ENCODE data around the gene PLEKHN1.
A peak's percentile ranks its signal among the peaks of the same experiment; 100 is the strongest.

Gene PLEKHN1

GRCh38 chr1:963301-963651 lies 3.0 kb upstream of the PLEKHN1 start:
- Histone ChIP-seq H3K4me1 (ENCODE audit: control insufficient read depth, insufficient read depth, low read length) (no peaks in the 10 kb centered on the region), H3K27me3 (ENCODE audit: control insufficient read depth, insufficient read depth, low read length) (peaks cover 7% of the 10 kb centered on the region), H3K9ac (ENCODE audit: low read length) (no peak overlapping the region), H3K36me3 (ENCODE audit: control insufficient read depth, insufficient read depth, low read length) (no peaks in the 10 kb centered on the region), H3K4me3 (ENCODE audit: low read length) (no peak overlapping the region), H3K27ac (ENCODE audit: low read depth, low read length) (no peak overlapping the region)

GRCh38 chr1:963746-964525 lies 2.3 kb upstream of the PLEKHN1 start:
- no peak overlapping the region for H3K4me3 ChIP-seq (ENCODE audit: low read length)
- no peak overlapping the region for H3K27ac ChIP-seq (ENCODE audit: low read depth, low read length)
- peaks cover 8% of the 10 kb centered on the region for H3K27me3 ChIP-seq (ENCODE audit: control insufficient read depth, insufficient read depth, low read length)
- H3K36me3 ChIP-seq (ENCODE audit: control insufficient read depth, insufficient read depth, low read length) = no peaks in the 10 kb centered on the region
- H3K9ac ChIP-seq (ENCODE audit: low read length) = no peak overlapping the region
- no peaks in the 10 kb centered on the region for H3K4me1 ChIP-seq (ENCODE audit: control insufficient read depth, insufficient read depth, low read length)

GRCh38 chr1:964691-965525 lies 1.4 kb upstream of the PLEKHN1 start:
- no peak overlapping the region for H3K9ac ChIP-seq (ENCODE audit: low read length)
- H3K4me1 ChIP-seq (ENCODE audit: control insufficient read depth, insufficient read depth, low read length) = no peaks in the 10 kb centered on the region
- no peak overlapping the region for H3K27ac ChIP-seq (ENCODE audit: low read depth, low read length)
- no peaks in the 10 kb centered on the region for H3K36me3 ChIP-seq (ENCODE audit: control insufficient read depth, insufficient read depth, low read length)
- no peak overlapping the region for H3K4me3 ChIP-seq (ENCODE audit: low read length)
- peaks cover 11% of the 10 kb centered on the region for H3K27me3 ChIP-seq (ENCODE audit: control insufficient read depth, insufficient read depth, low read length)

GRCh38 chr1:965526-966134 lies 652 bp upstream of the PLEKHN1 start:
- Histone ChIP-seq H3K27me3 (ENCODE audit: control insufficient read depth, insufficient read depth, low read length) (peaks cover 17% of the 10 kb centered on the region), H3K36me3 (ENCODE audit: control insufficient read depth, insufficient read depth, low read length) (no peaks in the 10 kb centered on the region), H3K4me1 (ENCODE audit: control insufficient read depth, insufficient read depth, low read length) (no peaks in the 10 kb centered on the region), H3K9ac (ENCODE audit: low read length) (no peak overlapping the region), H3K4me3 (ENCODE audit: low read length) (no peak overlapping the region), H3K27ac (ENCODE audit: low read depth, low read length) (no peak overlapping the region)

- Histone ChIP-seq H3K27ac (ENCODE audit: low read depth, low read length) (no peak overlapping the region), H3K9ac (ENCODE audit: low read length) (no peak overlapping the region), H3K27me3 (ENCODE audit: control insufficient read depth, insufficient read depth, low read length) (peaks cover 20% of the 10 kb centered on the region), H3K4me1 (ENCODE audit: control insufficient read depth, insufficient read depth, low read length) (no peaks in the 10 kb centered on the region), H3K36me3 (ENCODE audit: control insufficient read depth, insufficient read depth, low read length) (no peaks in the 10 kb centered on the region), H3K4me3 (ENCODE audit: low read length) (peak overlapping the region; percentile 78)
Measured at GRCh38 chr1:966704-967300, 520 bp downstream of the PLEKHN1 start.

- no peak overlapping the region for H3K27ac ChIP-seq (ENCODE audit: low read depth, low read length)
- H3K27me3 ChIP-seq (ENCODE audit: control insufficient read depth, insufficient read depth, low read length) = peaks cover 23% of the 10 kb centered on the region
- no peak overlapping the region for H3K4me3 ChIP-seq (ENCODE audit: low read length)
Measured at GRCh38 chr1:967466-968343, 1.4 kb downstream of the PLEKHN1 start.

GRCh38 chr1:969260-969855 lies 3.1 kb downstream of the PLEKHN1 start:
- Histone ChIP-seq H3K27ac (ENCODE audit: low read depth, low read length) (no peak overlapping the region), H3K4me3 (ENCODE audit: low read length) (no peak overlapping the region), H3K36me3 (ENCODE audit: control insufficient read depth, insufficient read depth, low read length) (no peaks in the 10 kb centered on the region), H3K9ac (ENCODE audit: low read length) (no peak overlapping the region), H3K27me3 (ENCODE audit: control insufficient read depth, insufficient read depth, low read length) (peaks cover 29% of the 10 kb centered on the region), H3K4me1 (ENCODE audit: control insufficient read depth, insufficient read depth, low read length) (no peaks in the 10 kb centered on the region)

More at GRCh38 chr1:967466-968343, 1.4 kb downstream of the PLEKHN1 start:
- no peak overlapping the region for H3K9ac ChIP-seq (ENCODE audit: low read length)
- H3K36me3 ChIP-seq (ENCODE audit: control insufficient read depth, insufficient read depth, low read length) = no peaks in the 10 kb centered on the region
- H3K4me1 ChIP-seq (ENCODE audit: control insufficient read depth, insufficient read depth, low read length) = no peaks in the 10 kb centered on the region

GRCh38 chr1:970242-970972 lies 4.1 kb downstream of the PLEKHN1 start:
- Histone ChIP-seq H3K27me3 (ENCODE audit: control insufficient read depth, insufficient read depth, low read length) (peaks cover 29% of the 10 kb centered on the region), H3K27ac (ENCODE audit: low read depth, low read length) (no peak overlapping the region), H3K9ac (ENCODE audit: low read length) (no peak overlapping the region), H3K4me1 (ENCODE audit: control insufficient read depth, insufficient read depth, low read length) (no peaks in the 10 kb centered on the region), H3K4me3 (ENCODE audit: low read length) (no peak overlapping the region), H3K36me3 (ENCODE audit: control insufficient read depth, insufficient read depth, low read length) (no peaks in the 10 kb centered on the region)

- Histone ChIP-seq H3K9ac (ENCODE audit: low read length) (no peak overlapping the region), H3K27ac (ENCODE audit: low read depth, low read length) (no peak overlapping the region), H3K4me3 (ENCODE audit: low read length) (no peak overlapping the region), H3K4me1 (ENCODE audit: control insufficient read depth, insufficient read depth, low read length) (peaks cover 2% of the 10 kb centered on the region), H3K36me3 (ENCODE audit: control insufficient read depth, insufficient read depth, low read length) (no peaks in the 10 kb centered on the region), H3K27me3 (ENCODE audit: control insufficient read depth, insufficient read depth, low read length) (peaks cover 30% of the 10 kb centered on the region)
Measured at GRCh38 chr1:970973-971730, 4.9 kb downstream of the PLEKHN1 start.

GRCh38 chr1:971751-972506 lies 5.6 kb downstream of the PLEKHN1 start:
- Histone ChIP-seq H3K9ac (ENCODE audit: low read length) (no peak overlapping the region), H3K27me3 (ENCODE audit: control insufficient read depth, insufficient read depth, low read length) (peaks cover 32% of the 10 kb centered on the region), H3K27ac (ENCODE audit: low read depth, low read length) (no peak overlapping the region), H3K4me1 (ENCODE audit: control insufficient read depth, insufficient read depth, low read length) (peaks cover 2% of the 10 kb centered on the region), H3K36me3 (ENCODE audit: control insufficient read depth, insufficient read depth, low read length) (no peaks in the 10 kb centered on the region), H3K4me3 (ENCODE audit: low read length) (no peak overlapping the region)
